ENCODE data around the gene PIRT. TPM values are rescaled to one million over a fixed set of nuclear protein-coding genes. Genes with fewer than 3 reads are reported as not detected.

Gene PIRT
- polyA plus RNA-seq, 1 of the 3 experiments (the other 2 are of a cell fraction), result not detected

- Histone ChIP-seq H3K4me3 (ENCODE audit: low read depth in 2 of 2, low read length in 1 of 2) (no peak overlapping the region), H4K20me1 (ENCODE audit: insufficient read depth) (no peaks in the 10 kb centered on the region), H3K79me2 (ENCODE audit: insufficient read depth) (no peaks in the 10 kb centered on the region), H3K9ac (no peak overlapping the region), H3K9me2 (no peaks in the 10 kb centered on the region), H3F3A (replicated peaks; ENCODE audit: insufficient read depth) (no peaks in the 10 kb centered on the region), H3K4me2 (no peak overlapping the region), H3K9me3 (no peaks in the 10 kb centered on the region), H3K27me3 (ENCODE audit: insufficient read depth) (no peaks in the 10 kb centered on the region), H2AFZ (ENCODE audit: low read depth) (no peak overlapping the region), H3K27ac (ENCODE audit: low read depth in 2 of 2, low read length in 1 of 2) (no peak overlapping the region), H3K36me3 (replicated peaks in 1 of 2; ENCODE audit: control insufficient read depth in 1 of 2, insufficient read depth in 2 of 2, low read length in 1 of 2) (no peaks in the 10 kb centered on the region), H3K4me1 (ENCODE audit: control insufficient read depth in 1 of 2, insufficient read depth in 2 of 2, low read depth in 1 of 2, low read length in 1 of 2) (peaks cover 0 to 3% of the 10 kb centered on the region in 2 experiments; a peak in 1 of 4 replicates)
- 20% methylated on average over 11 of the region's 11 CpGs for WGBS (ENCODE audit: low lambda C conversion rate)
- ChIA-PET POLR2A (no interaction called here), CTCF (interaction anchor here (0.8 to 1.1 kb wide), 2 partner anchors 60 to 87 kb away, joined by 3 to 6 read pairs; no protein-coding TSS in a partner anchor)
- no peak for DNase-seq
- TF ChIP-seq CHD2 (IDR thresholded peaks at IDR 0.05; ENCODE audit: low read length, partially characterized antibody) (no peak), MXI1 (IDR thresholded peaks at IDR 0.05; ENCODE audit: low read depth, low read length) (no peak), NRF1 (IDR thresholded peaks at IDR 0.05; ENCODE audit: low read depth, low read length) (no peak), EP300 (IDR thresholded peaks at IDR 0.05; ENCODE audit: borderline replicate concordance in 1 of 2, low read depth in 1 of 2, low read length in 1 of 2) (no peak), MEF2A (IDR thresholded peaks at IDR 0.05; ENCODE audit: borderline replicate concordance, low read depth) (no peak), TAF1 (IDR thresholded peaks at IDR 0.05; ENCODE audit: borderline replicate concordance, low read depth, low read length) (no peak), RAD21 (IDR thresholded peaks at IDR 0.05; ENCODE audit: low read length) (no peak), GATA2 (CRISPR knock-in tag; IDR thresholded peaks at IDR 0.05) (no peak), IRF3 (IDR thresholded peaks at IDR 0.05; ENCODE audit: low read depth, low read length) (no peak), POLR2AphosphoS5 (IDR thresholded peaks at IDR 0.05; ENCODE audit: low read depth, low read length) (no peak), YY1 (IDR thresholded peaks at IDR 0.05; ENCODE audit: low read depth) (no peak), NFIC (IDR thresholded peaks at IDR 0.05; ENCODE audit: borderline replicate concordance) (no peak)
These were observed 40.2 kb downstream of the PIRT start for GRCh38 chr17:10797476-10798328.

GRCh38 chr17:10793816-10794215 is 44.1 kb downstream of the PIRT start:
- Histone ChIP-seq H3K4me2 (no peak overlapping the region), H3K79me2 (ENCODE audit: insufficient read depth) (no peaks in the 10 kb centered on the region), H2AFZ (ENCODE audit: low read depth) (no peak overlapping the region), H3K27me3 (ENCODE audit: insufficient read depth) (no peaks in the 10 kb centered on the region), H3F3A (replicated peaks; ENCODE audit: insufficient read depth) (no peaks in the 10 kb centered on the region), H3K4me1 (ENCODE audit: control insufficient read depth in 1 of 2, insufficient read depth in 2 of 2, low read depth in 1 of 2, low read length in 1 of 2) (peaks cover 0 to 8% of the 10 kb centered on the region in 2 experiments; a peak in 1 of 4 replicates), H3K9me3 (no peaks in the 10 kb centered on the region), H3K27ac (ENCODE audit: low read depth in 2 of 2, low read length in 1 of 2) (no peak overlapping the region), H4K20me1 (ENCODE audit: insufficient read depth) (no peaks in the 10 kb centered on the region), H3K36me3 (replicated peaks in 1 of 2; ENCODE audit: control insufficient read depth in 1 of 2, insufficient read depth in 2 of 2, low read length in 1 of 2) (no peaks in the 10 kb centered on the region), H3K9ac (no peak overlapping the region), H3K9me2 (no peaks in the 10 kb centered on the region), H3K4me3 (ENCODE audit: low read depth in 2 of 2, low read length in 1 of 2) (no peak overlapping the region)
- ChIA-PET POLR2A (no interaction called here), CTCF (no interaction called here)
- 19% methylated on average over 4 of the region's 4 CpGs for WGBS (ENCODE audit: low lambda C conversion rate)
- no peak for DNase-seq
- no peak for TF ChIP-seq YY1 (IDR thresholded peaks at IDR 0.05; ENCODE audit: low read depth)
- no peak for TF ChIP-seq RXRA (IDR thresholded peaks at IDR 0.05; ENCODE audit: borderline replicate concordance, low read depth)
- TF ChIP-seq ELF1 (IDR thresholded peaks at IDR 0.05), result no peak
- no peak for TF ChIP-seq GABPA (IDR thresholded peaks at IDR 0.05; ENCODE audit: low read depth)
- no peak for TF ChIP-seq GATA2 (CRISPR knock-in tag; IDR thresholded peaks at IDR 0.05)
- TF ChIP-seq RAD21 (IDR thresholded peaks at IDR 0.05; ENCODE audit: low read length), result no peak
- TF ChIP-seq TAF1 (IDR thresholded peaks at IDR 0.05; ENCODE audit: borderline replicate concordance, low read depth, low read length), result no peak
- no peak for TF ChIP-seq MAX (IDR thresholded peaks at IDR 0.05; ENCODE audit: low read depth)
- TF ChIP-seq NFIC (IDR thresholded peaks at IDR 0.05; ENCODE audit: borderline replicate concordance), result no peak
- TF ChIP-seq SMC3 (IDR thresholded peaks at IDR 0.05; ENCODE audit: low read depth, low read length), result no peak
- TF ChIP-seq JUND (IDR thresholded peaks at IDR 0.05), result no peak
- no peak for TF ChIP-seq NRF1 (IDR thresholded peaks at IDR 0.05; ENCODE audit: low read depth, low read length)
- TF ChIP-seq PBX3 (IDR thresholded peaks at IDR 0.05), result no peak
- no peak for TF ChIP-seq SIN3A (IDR thresholded peaks at IDR 0.05; ENCODE audit: borderline replicate concordance, low read depth, low read length)
- no peak for TF ChIP-seq EZH2phosphoT487 (IDR thresholded peaks at IDR 0.05; ENCODE audit: borderline replicate concordance, low read depth)
- no peak for TF ChIP-seq USF1 (IDR thresholded peaks at IDR 0.05; ENCODE audit: borderline replicate concordance, low read depth)
